Neural cell (in vitro differentiated cells): ENCODE results near the gene CAPN15.

Experiments used
- EP300 ChIP-seq: fragments of 450-650 bp; conservative IDR thresholded peaks from 2 replicates; pipeline ENCODE4 v1.6.1; 2014; ENCODE audit warnings: antibody characterized with exemption, mild to moderate bottlenecking, moderate library complexity; ENCODE audit not compliant: poor library complexity, severe bottlenecking
- EZH2 ChIP-seq: fragments of 200-600, 300-800 bp; shearing (Covaris generic), sonication (generic); IDR thresholded peaks from 2 replicates; pipeline ENCODE4 v1.6.1; 2014; ENCODE audit warnings: antibody characterized with exemption, low read length, borderline replicate concordance, mild to moderate bottlenecking; ENCODE audit not compliant: insufficient read depth, poor library complexity, severe bottlenecking
- POLR2AphosphoS5 ChIP-seq: IDR thresholded peaks from 2 replicates; pipeline ENCODE4 v1.6.1; 2012
- RAD21 ChIP-seq: fragments of 450-650 bp; conservative IDR thresholded peaks from 2 replicates; pipeline ENCODE4 v1.6.1; 2014; ENCODE audit warnings: antibody characterized with exemption, mild to moderate bottlenecking, moderate library complexity
- TAF1 ChIP-seq: IDR thresholded peaks from 2 replicates; pipeline ENCODE4 v1.6.1; 2012; ENCODE audit warnings: low read depth
- TF ChIP-seq, protein P1 (sequence below): IDR thresholded peaks from 2 replicates; pipeline ENCODE4 v1.6.1; 2012; ENCODE audit warnings: borderline replicate concordance
- TF ChIP-seq, protein P2 (sequence below): fragments of 450-650 bp; IDR thresholded peaks from 2 replicates; pipeline ENCODE4 v1.5.1; 2014; ENCODE audit warnings: antibody characterized with exemption, mild to moderate bottlenecking, moderate library complexity; ENCODE audit not compliant: poor library complexity, severe bottlenecking

DNA sequence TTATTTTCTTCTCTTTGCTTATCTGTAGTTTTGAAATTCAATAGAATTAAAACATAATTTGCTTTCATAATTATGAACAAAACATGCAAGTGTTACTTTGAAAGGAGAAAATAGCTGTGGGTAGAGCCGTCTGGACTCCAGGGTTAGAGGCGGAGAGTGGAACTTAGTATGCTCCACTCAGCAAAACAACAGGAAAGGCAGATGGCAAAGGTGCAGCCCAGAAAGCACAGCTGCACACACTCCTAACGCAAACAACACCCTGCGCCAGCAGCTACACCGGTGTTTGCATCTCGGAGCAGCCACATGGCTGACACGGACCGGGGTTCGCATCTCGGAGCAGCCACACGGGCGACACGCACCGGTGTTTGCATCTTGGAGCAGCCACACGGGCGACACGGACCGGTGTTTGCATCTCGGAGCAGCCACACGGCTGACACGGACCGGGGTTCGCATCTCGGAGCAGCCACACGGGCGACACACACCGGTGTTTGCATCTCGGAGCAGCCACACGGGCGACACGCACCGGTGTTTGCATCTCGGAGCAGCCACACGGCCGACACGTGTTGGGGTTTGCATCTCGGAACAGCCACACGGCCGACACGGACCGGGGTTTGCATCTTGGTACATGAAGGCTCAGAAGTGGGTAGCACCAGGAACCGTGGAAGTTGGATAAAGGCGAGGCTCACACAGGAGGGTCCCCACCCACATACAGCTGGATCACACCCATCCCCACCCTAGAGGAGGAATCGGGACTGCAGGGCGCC lies 12.2 kb upstream of the CAPN15 start:
- TF ChIP-seq, protein P1, sequence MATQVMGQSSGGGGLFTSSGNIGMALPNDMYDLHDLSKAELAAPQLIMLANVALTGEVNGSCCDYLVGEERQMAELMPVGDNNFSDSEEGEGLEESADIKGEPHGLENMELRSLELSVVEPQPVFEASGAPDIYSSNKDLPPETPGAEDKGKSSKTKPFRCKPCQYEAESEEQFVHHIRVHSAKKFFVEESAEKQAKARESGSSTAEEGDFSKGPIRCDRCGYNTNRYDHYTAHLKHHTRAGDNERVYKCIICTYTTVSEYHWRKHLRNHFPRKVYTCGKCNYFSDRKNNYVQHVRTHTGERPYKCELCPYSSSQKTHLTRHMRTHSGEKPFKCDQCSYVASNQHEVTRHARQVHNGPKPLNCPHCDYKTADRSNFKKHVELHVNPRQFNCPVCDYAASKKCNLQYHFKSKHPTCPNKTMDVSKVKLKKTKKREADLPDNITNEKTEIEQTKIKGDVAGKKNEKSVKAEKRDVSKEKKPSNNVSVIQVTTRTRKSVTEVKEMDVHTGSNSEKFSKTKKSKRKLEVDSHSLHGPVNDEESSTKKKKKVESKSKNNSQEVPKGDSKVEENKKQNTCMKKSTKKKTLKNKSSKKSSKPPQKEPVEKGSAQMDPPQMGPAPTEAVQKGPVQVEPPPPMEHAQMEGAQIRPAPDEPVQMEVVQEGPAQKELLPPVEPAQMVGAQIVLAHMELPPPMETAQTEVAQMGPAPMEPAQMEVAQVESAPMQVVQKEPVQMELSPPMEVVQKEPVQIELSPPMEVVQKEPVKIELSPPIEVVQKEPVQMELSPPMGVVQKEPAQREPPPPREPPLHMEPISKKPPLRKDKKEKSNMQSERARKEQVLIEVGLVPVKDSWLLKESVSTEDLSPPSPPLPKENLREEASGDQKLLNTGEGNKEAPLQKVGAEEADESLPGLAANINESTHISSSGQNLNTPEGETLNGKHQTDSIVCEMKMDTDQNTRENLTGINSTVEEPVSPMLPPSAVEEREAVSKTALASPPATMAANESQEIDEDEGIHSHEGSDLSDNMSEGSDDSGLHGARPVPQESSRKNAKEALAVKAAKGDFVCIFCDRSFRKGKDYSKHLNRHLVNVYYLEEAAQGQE, result no peak
- no peak for TF ChIP-seq RAD21
- TF ChIP-seq, protein P2, sequence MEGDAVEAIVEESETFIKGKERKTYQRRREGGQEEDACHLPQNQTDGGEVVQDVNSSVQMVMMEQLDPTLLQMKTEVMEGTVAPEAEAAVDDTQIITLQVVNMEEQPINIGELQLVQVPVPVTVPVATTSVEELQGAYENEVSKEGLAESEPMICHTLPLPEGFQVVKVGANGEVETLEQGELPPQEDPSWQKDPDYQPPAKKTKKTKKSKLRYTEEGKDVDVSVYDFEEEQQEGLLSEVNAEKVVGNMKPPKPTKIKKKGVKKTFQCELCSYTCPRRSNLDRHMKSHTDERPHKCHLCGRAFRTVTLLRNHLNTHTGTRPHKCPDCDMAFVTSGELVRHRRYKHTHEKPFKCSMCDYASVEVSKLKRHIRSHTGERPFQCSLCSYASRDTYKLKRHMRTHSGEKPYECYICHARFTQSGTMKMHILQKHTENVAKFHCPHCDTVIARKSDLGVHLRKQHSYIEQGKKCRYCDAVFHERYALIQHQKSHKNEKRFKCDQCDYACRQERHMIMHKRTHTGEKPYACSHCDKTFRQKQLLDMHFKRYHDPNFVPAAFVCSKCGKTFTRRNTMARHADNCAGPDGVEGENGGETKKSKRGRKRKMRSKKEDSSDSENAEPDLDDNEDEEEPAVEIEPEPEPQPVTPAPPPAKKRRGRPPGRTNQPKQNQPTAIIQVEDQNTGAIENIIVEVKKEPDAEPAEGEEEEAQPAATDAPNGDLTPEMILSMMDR, result no peak
- no peak for TF ChIP-seq EZH2
- no peak for TF ChIP-seq EP300
- TF ChIP-seq POLR2AphosphoS5, result no peak
- TF ChIP-seq TAF1, result no peak
